Mucosa of stomach (tissue), 1 donor: ENCODE measurements around the gene TAF10.

Experiments used
- H3K27me3 ChIP-seq: one replicate; pipeline ENCODE4 v1.7.0; 2013; ENCODE audit warnings: mild to moderate bottlenecking, low read length; ENCODE audit not compliant: control insufficient read depth, insufficient read depth
- H3K36me3 ChIP-seq: one replicate; pipeline ENCODE4 v1.7.0; 2013; ENCODE audit warnings: low read length; ENCODE audit not compliant: control insufficient read depth, insufficient read depth
- H3K4me1 ChIP-seq: one replicate; pipeline ENCODE4 v1.7.0; 2013; ENCODE audit warnings: mild to moderate bottlenecking, low read length; ENCODE audit not compliant: control insufficient read depth, insufficient read depth
- H3K4me3 ChIP-seq: one replicate; pipeline ENCODE4 v1.7.0; 2013; ENCODE audit warnings: low read length
- H3K9ac ChIP-seq: one replicate; pipeline ENCODE4 v1.7.0; 2013; ENCODE audit warnings: mild to moderate bottlenecking, low read length, moderate library complexity
- H3K9me3 ChIP-seq: one replicate; pipeline ENCODE4 v1.7.0; 2013; ENCODE audit warnings: mild to moderate bottlenecking, low read length, moderate library complexity; ENCODE audit not compliant: control insufficient read depth
- donor health status: Pancreatic carcinoma.

TAF10 gene

GRCh38 chr11:6576471-6577373, 35.3 kb downstream of the TAF10 start:
- H3K4me1 ChIP-seq: no peaks in the 10 kb centered on the region
- H3K9me3 ChIP-seq: no peaks in the 10 kb centered on the region
- H3K27me3 ChIP-seq: no peaks in the 10 kb centered on the region
- H3K9ac ChIP-seq: no peak overlapping the region
- H3K4me3 ChIP-seq: no peak overlapping the region
- no peaks in the 10 kb centered on the region for H3K36me3 ChIP-seq

DNA sequence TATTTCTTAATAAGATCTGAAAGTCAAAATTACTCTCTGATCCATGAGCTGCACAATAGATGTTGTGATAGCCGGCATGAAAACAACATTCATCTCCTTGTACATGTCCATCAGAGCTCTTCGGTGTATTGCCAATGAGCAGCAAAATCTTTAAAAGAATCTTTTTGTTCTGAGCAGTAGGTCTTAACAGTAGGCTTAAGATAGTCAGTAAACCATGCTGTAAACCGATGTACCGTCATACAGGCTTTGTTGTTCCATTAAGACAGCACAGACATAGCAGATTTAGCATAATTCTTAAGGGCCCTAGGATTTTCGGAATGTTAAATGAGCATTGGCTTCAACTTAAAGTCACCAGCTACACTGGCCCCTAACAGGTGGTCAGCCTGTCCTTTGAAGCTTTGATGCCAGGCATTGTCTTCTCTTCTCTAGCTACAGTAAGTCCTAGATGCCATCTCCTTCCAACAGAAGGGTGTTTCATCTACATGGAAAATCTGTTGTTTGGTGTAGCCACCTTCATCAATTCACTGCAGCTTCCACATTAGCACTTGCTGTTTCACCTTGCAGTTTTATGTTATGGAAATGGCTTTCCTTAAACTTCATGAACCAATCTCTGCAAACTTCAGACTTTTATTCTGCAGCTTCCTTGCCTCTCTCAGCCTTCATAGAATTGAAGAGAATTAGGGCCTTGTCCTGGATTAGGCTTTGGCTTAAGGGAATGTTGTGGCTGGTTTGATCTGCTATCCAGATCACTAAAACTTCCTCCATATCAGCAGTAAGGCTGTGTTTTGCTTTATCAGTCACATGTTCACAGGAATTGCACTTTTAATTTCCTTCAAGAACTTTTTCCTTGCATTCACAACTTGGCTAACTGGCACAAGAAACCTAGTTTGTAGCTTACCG, 37.0 kb downstream of the TAF10 start:
- Histone ChIP-seq H3K27me3 (no peaks in the 10 kb centered on the region), H3K9me3 (no peaks in the 10 kb centered on the region), H3K4me3 (no peak overlapping the region), H3K9ac (no peak overlapping the region), H3K4me1 (no peaks in the 10 kb centered on the region), H3K36me3 (no peaks in the 10 kb centered on the region)

DNA sequence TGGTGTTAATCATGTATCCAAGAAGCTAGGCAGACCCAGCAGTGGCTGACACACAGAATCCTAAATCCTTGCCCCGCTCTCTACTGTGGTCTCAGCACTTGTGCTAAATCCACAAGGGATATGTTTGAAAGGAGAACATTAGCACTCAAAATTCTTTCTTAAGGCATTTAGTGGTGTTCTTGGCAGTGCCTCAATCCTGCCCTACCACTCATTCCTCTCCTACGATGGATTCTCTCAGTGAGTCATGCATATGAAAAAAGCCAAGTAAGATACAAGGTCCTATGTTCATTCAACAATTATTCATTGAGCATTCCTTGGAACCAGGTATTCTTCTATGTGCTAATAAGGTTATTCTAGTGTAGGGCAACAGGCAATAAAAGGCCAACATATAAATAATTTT, 39.8 kb downstream of the TAF10 start:
- H3K9ac ChIP-seq: no peak overlapping the region
- H3K4me3 ChIP-seq: no peak overlapping the region
- H3K4me1 ChIP-seq: peaks cover 6% of the 10 kb centered on the region
- H3K27me3 ChIP-seq: no peaks in the 10 kb centered on the region
- no peaks in the 10 kb centered on the region for H3K9me3 ChIP-seq
- no peaks in the 10 kb centered on the region for H3K36me3 ChIP-seq

GRCh38 chr11:6571434-6572008, 40.5 kb downstream of the TAF10 start:
- Histone ChIP-seq H3K4me3 (no peak overlapping the region), H3K36me3 (no peaks in the 10 kb centered on the region), H3K9ac (no peak overlapping the region), H3K4me1 (peaks cover 6% of the 10 kb centered on the region), H3K27me3 (no peaks in the 10 kb centered on the region), H3K9me3 (no peaks in the 10 kb centered on the region)

GRCh38 chr11:6570691-6571427, 41.2 kb downstream of the TAF10 start:
- no peak overlapping the region for H3K9ac ChIP-seq
- H3K9me3 ChIP-seq: no peaks in the 10 kb centered on the region
- H3K36me3 ChIP-seq: no peaks in the 10 kb centered on the region
- H3K27me3 ChIP-seq: no peaks in the 10 kb centered on the region
- H3K4me3 ChIP-seq: no peak overlapping the region
- peaks cover 6% of the 10 kb centered on the region for H3K4me1 ChIP-seq

GRCh38 chr11:6569706-6570105, 42.3 kb downstream of the TAF10 start:
- H3K36me3 ChIP-seq: no peaks in the 10 kb centered on the region
- peaks cover 6% of the 10 kb centered on the region for H3K4me1 ChIP-seq
- H3K9ac ChIP-seq: no peak overlapping the region
- H3K9me3 ChIP-seq: no peaks in the 10 kb centered on the region
- H3K27me3 ChIP-seq: no peaks in the 10 kb centered on the region
- no peak overlapping the region for H3K4me3 ChIP-seq

GRCh38 chr11:6568191-6568918, 43.7 kb downstream of the TAF10 start:
- no peaks in the 10 kb centered on the region for H3K36me3 ChIP-seq
- H3K27me3 ChIP-seq: no peaks in the 10 kb centered on the region
- no peak overlapping the region for H3K9ac ChIP-seq
- peaks cover 6% of the 10 kb centered on the region for H3K4me1 ChIP-seq
- no peak overlapping the region for H3K4me3 ChIP-seq
- H3K9me3 ChIP-seq: no peaks in the 10 kb centered on the region

- Histone ChIP-seq H3K36me3 (no peaks in the 10 kb centered on the region), H3K4me1 (peaks cover 6% of the 10 kb centered on the region), H3K27me3 (no peaks in the 10 kb centered on the region), H3K4me3 (no peak overlapping the region), H3K9me3 (no peaks in the 10 kb centered on the region), H3K9ac (no peak overlapping the region)
Measured at GRCh38 chr11:6567371-6567745, 44.7 kb downstream of the TAF10 start.

- Histone ChIP-seq H3K27me3 (no peaks in the 10 kb centered on the region), H3K9ac (no peak overlapping the region), H3K9me3 (no peaks in the 10 kb centered on the region), H3K4me3 (no peak overlapping the region), H3K36me3 (no peaks in the 10 kb centered on the region), H3K4me1 (peaks cover 6% of the 10 kb centered on the region)
Measured at GRCh38 chr11:6566704-6567370, 45.2 kb downstream of the TAF10 start.

DNA sequence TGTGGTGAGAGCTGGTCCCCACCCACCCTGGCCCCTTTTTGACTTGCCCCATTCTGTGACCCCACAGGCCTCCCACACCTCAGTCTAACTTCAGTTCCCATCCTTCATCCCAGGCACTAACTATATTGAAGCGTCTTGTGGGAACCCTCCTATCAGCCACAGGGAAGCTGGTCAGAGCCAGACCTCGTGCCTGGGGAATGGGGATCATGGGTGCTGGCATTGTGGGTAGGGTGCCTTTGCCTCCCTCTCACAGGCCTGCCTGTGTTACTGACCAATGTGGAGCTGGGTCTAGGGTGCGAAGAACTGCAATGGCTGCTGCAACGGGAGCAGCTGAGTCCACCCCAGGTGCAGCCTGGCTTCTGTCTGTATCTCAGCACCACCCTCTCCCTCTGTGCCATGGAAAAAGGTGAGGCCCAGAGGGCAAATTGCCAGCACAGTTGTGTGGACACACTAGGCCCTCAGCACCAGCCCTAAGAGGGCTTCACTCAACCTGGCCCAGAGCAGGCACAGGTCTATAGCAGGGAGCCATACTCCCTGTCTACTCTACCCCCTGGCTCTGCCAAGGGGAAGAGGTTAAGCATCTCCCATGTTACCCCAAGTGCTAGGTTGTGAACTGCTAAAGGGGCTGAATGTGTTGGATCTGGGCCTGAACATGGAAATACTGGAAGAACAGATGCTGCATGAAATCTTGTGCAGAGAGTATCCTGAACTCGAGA, 45.9 kb downstream of the TAF10 start:
- Histone ChIP-seq H3K9me3 (no peaks in the 10 kb centered on the region), H3K4me1 (peaks cover 6% of the 10 kb centered on the region), H3K36me3 (no peaks in the 10 kb centered on the region), H3K9ac (no peak overlapping the region), H3K27me3 (no peaks in the 10 kb centered on the region), H3K4me3 (no peak overlapping the region)
